ENCODE data around the gene ZNF479.
"Not testable (repeated sequence)": the region's sequence is repeated elsewhere in the genome, so short reads cannot be mapped to it uniquely, and the experiment has no call there.

Gene ZNF479

DNA sequence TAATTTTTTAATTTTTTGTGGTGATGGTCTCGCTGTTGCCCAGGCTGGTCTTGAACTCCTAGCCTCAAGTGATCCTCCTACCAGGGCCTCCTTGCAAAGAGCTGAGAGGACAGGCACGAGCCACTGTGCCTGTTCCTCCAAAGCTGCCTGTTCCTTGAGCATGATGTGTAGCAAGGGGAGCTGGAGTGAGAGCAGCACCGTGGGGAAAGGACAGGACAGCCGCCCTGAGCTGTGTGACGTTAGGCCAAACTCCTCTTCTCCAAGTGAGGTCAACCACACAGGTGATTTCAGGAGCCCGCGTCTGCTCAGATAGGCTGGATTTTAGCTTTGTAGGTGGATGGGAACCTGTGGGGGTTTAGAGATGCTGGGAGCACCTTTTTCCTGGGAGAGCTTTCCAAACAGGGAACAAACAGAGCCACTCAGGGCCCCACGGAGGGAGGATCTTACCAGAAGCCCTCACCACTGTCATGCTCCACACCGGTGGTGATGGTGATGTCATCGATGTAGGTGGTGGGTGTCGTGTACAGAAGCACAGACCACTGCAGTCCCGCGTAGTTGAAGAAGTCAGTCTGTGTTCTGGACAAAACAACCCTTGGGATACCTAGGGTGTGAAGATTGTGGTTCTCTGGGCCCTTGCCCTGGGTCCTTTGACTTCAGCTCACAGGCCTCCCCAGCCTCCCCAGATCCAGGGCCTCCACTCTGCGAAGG is 44.8 kb upstream of the ZNF479 start:
- TF ChIP-seq, protein P1, sequence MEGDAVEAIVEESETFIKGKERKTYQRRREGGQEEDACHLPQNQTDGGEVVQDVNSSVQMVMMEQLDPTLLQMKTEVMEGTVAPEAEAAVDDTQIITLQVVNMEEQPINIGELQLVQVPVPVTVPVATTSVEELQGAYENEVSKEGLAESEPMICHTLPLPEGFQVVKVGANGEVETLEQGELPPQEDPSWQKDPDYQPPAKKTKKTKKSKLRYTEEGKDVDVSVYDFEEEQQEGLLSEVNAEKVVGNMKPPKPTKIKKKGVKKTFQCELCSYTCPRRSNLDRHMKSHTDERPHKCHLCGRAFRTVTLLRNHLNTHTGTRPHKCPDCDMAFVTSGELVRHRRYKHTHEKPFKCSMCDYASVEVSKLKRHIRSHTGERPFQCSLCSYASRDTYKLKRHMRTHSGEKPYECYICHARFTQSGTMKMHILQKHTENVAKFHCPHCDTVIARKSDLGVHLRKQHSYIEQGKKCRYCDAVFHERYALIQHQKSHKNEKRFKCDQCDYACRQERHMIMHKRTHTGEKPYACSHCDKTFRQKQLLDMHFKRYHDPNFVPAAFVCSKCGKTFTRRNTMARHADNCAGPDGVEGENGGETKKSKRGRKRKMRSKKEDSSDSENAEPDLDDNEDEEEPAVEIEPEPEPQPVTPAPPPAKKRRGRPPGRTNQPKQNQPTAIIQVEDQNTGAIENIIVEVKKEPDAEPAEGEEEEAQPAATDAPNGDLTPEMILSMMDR (IDR thresholded peaks at IDR 0.05; ENCODE audit: low read depth, low read length): no peak
- DNase-seq (ENCODE audit: low read depth, low spot score): no peak
- H3K4me3 ChIP-seq (ENCODE audit: low read depth, low read length): no peak overlapping the region
- in situ Hi-C loops (cut with HindIII; ENCODE audit: low sequenced_read_pairs): no loop called here

DNA sequence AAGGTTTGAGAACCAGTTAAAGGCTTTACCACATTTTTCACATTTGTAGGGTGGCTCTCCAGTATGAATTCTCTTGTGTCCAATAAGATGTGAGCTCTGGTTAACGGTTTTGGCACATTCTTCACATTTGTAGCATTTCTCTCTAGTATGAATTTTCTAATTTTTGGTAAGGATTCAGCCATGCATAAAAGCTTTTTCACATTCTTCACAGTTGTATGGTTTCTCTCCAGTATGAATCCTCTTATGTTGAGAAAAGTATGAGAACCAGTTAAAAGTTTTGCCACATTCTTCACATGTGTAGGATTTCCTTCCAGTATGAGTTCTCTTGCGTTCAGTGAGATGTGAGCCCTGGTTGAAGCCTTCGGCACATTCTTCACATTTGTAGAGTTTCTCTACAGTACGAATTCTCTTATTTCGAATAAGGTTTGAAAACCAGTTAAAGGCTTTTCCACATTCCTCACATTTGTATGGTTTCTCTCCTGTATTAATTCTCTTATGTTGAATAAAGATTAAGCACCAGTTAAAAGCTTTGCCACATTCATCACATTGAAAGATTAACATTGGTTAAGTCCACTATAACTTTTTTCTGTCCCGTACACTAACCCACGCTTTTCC is 33.2 kb upstream of the ZNF479 start:
- TF ChIP-seq, protein P1 (IDR thresholded peaks at IDR 0.05; ENCODE audit: low read depth, low read length): no peak
- in situ Hi-C loops (cut with HindIII; ENCODE audit: low sequenced_read_pairs): no loop called here
- H3K4me3 ChIP-seq (ENCODE audit: low read depth, low read length): no peak overlapping the region
- no peak for DNase-seq (ENCODE audit: low read depth, low spot score)

DNA sequence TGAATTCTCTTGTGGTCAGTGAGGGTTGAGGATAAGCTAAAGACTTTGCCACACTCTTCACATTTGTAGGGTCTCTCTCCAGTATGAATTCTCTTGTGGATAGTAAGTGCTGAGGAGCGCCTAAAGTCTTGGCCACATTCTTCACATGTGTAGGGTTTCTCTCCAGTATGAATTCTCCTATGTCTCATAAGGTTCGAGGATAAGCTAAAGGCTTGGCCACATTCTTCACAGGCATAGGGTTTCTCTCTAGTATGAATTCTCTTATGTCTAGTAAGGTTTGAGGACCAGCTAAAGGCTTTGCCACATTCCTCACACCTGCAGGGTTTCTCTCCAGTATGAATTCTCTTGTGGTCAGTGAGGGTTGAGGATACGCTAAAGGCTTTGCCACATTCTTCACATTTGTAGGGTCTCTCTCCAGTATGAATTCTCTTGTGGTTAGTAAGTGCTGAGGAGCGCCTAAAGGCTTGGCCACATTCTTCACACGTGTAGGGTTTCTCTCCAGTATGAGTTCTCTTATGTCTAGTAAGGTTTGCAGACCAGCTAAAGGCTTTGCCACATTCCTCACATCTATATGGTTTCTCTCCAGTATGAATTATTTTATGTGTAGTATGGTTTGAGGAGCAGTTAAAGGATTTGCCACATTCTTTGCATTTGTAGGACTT is 12.0 kb downstream of the ZNF479 start:
- DNase-seq (ENCODE audit: low read depth, low spot score); H3K4me3 ChIP-seq (ENCODE audit: low read depth, low read length); in situ Hi-C loops (cut with HindIII; ENCODE audit: low sequenced_read_pairs): not testable (repeated sequence)

Data from astrocyte of the spinal cord (primary cell).